OCI-LY1 (cell line): Measurements from ENCODE around the gene RPP25L.

ENCODE experiments used
- H2AFZ ChIP-seq: fragments of 200-600 bp; sonication (generic), shearing (Covaris generic); 2 replicates; pipeline ENCODE4 v1.6.0; 2014; ENCODE audit warnings: antibody characterized with exemption, mild to moderate bottlenecking, low read length
- H3F3A ChIP-seq: fragments of 200-600 bp; sonication (generic), shearing (Covaris generic); 2 replicates; pipeline ENCODE4 v1.6.0; 2014; ENCODE audit warnings: mild to moderate bottlenecking, antibody characterized with exemption, low read length, moderate library complexity; ENCODE audit not compliant: insufficient read depth
- H3K27ac ChIP-seq: fragments of 200-600 bp; sonication (generic); 2 replicates; pipeline ENCODE4 v1.5.1; 2014; ENCODE audit warnings: low read length, mixed run types, mild to moderate bottlenecking, low read depth; ENCODE audit not compliant: poor library complexity, severe bottlenecking
- H3K27me3 ChIP-seq: fragments of 200-600 bp; sonication (generic); 2 replicates; pipeline ENCODE4 v1.6.0; 2014; ENCODE audit warnings: antibody characterized with exemption, mild to moderate bottlenecking, low read length, moderate library complexity; ENCODE audit not compliant: insufficient read depth
- H3K36me3 ChIP-seq: fragments of 200-600 bp; sonication (generic); 2 replicates; pipeline ENCODE4 v1.6.1; 2014; ENCODE audit warnings: mild to moderate bottlenecking, antibody characterized with exemption, low read length, moderate library complexity, mixed read lengths; ENCODE audit not compliant: insufficient read depth
- H3K4me1 ChIP-seq: fragments of 200-600 bp; sonication (generic); 2 replicates; pipeline ENCODE4 v1.5.1; 2014; ENCODE audit warnings: mild to moderate bottlenecking, low read length, moderate library complexity; ENCODE audit not compliant: insufficient read depth, severe bottlenecking
- H3K4me2 ChIP-seq: fragments of 200-600 bp; sonication (generic), shearing (Covaris generic); 2 replicates; pipeline ENCODE4 v1.6.1; 2014; ENCODE audit warnings: low read length
- H3K4me3 ChIP-seq: fragments of 200-600 bp; sonication (generic); 2 replicates; pipeline ENCODE4 v1.5.1; 2014; ENCODE audit warnings: low read length, low read depth, mild to moderate bottlenecking, mixed read lengths; ENCODE audit not compliant: poor library complexity, severe bottlenecking
- H3K79me2 ChIP-seq: fragments of 200-600 bp; shearing (Covaris generic); 2 replicates; pipeline ENCODE4 v1.6.1; 2016; ENCODE audit warnings: mixed run types, low read length, mixed read lengths; ENCODE audit not compliant: insufficient read depth
- H3K9ac ChIP-seq: fragments of 200-600 bp; sonication (generic), shearing (Covaris generic); 2 replicates; pipeline ENCODE4 v1.6.1; 2014; ENCODE audit warnings: mild to moderate bottlenecking, low read length, mixed read lengths
- H3K9me2 ChIP-seq: fragments of 200-600 bp; sonication (generic), shearing (Covaris generic); 2 replicates; pipeline ENCODE4 v1.6.1; 2014; ENCODE audit warnings: low read depth, mild to moderate bottlenecking, low read length, mixed read lengths
- H3K9me3 ChIP-seq: fragments of 200-600 bp; shearing (Covaris generic); 2 replicates; pipeline ENCODE4 v1.6.1; 2014; ENCODE audit warnings: low read length, mixed read lengths
- H4K20me1 ChIP-seq: fragments of 200-600 bp; sonication (generic), shearing (Covaris generic); 2 replicates; pipeline ENCODE4 v1.6.0; 2016; ENCODE audit warnings: mild to moderate bottlenecking, low read length; ENCODE audit not compliant: insufficient read depth
- CTCF ChIP-seq: fragments of 200-600 bp; sonication (generic), shearing (Covaris generic); IDR thresholded peaks from 2 replicates; pipeline ENCODE4 v1.5.1; 2017; ENCODE audit warnings: mild to moderate bottlenecking, antibody characterized with exemption, low read length, moderate library complexity, mixed read lengths
- EZH2 ChIP-seq: fragments of 200-600 bp; sonication (generic), shearing (Covaris generic); IDR thresholded peaks from 2 replicates; pipeline ENCODE4 v1.8.0; 2017; ENCODE audit warnings: borderline replicate concordance, mixed run types, mild to moderate bottlenecking, antibody characterized with exemption, low read length, moderate library complexity, mixed read lengths

Gene RPP25L

GRCh38 chr9:34634551-34635248, 22.8 kb upstream of the RPP25L start:
- Histone ChIP-seq H3K27ac (no peak overlapping the region), H3K4me1 (peaks cover 24% of the 10 kb centered on the region), H3K79me2 (peaks cover 13% of the 10 kb centered on the region; the same call in 1 of the 2 replicates), H3F3A (no peaks in the 10 kb centered on the region), H3K9ac (no peak overlapping the region), H3K4me3 (no peak overlapping the region), H3K27me3 (peaks cover 5% of the 10 kb centered on the region; the same call in 1 of the 2 replicates), H3K36me3 (peaks cover 17% of the 10 kb centered on the region), H3K4me2 (no peak overlapping the region), H3K9me3 (no peaks in the 10 kb centered on the region), H4K20me1 (no peaks in the 10 kb centered on the region), H2AFZ (no peak overlapping the region), H3K9me2 (no peaks in the 10 kb centered on the region)
- no peak for TF ChIP-seq CTCF

GRCh38 chr9:34633851-34634550, 22.1 kb upstream of the RPP25L start:
- no peaks in the 10 kb centered on the region for H3K9me2 ChIP-seq
- H3K4me3 ChIP-seq: no peak overlapping the region
- peaks cover 10% of the 10 kb centered on the region; the same call in 1 of the 2 replicates for H3K27me3 ChIP-seq
- peaks cover 13% of the 10 kb centered on the region; the same call in 1 of the 2 replicates for H3K79me2 ChIP-seq
- TF ChIP-seq CTCF (peak; percentile 92), EZH2 (no peak)
- peaks cover 17% of the 10 kb centered on the region for H3K36me3 ChIP-seq
- no peak overlapping the region for H3K4me2 ChIP-seq
- H3K9me3 ChIP-seq: no peaks in the 10 kb centered on the region
- H4K20me1 ChIP-seq: no peaks in the 10 kb centered on the region
- H3K4me1 ChIP-seq: peaks cover 29% of the 10 kb centered on the region
- no peak overlapping the region for H3K27ac ChIP-seq
- no peak overlapping the region for H2AFZ ChIP-seq
- no peak overlapping the region for H3K9ac ChIP-seq
- H3F3A ChIP-seq: no peaks in the 10 kb centered on the region

GRCh38 chr9:34633166-34633565, 21.3 kb upstream of the RPP25L start:
- peaks cover 11% of the 10 kb centered on the region; the same call in 1 of the 2 replicates for H3K27me3 ChIP-seq
- no peaks in the 10 kb centered on the region for H4K20me1 ChIP-seq

More at GRCh38 chr9:34633166-34633565, 21.3 kb upstream of the RPP25L start:
- Histone ChIP-seq H3K4me3 (no peak overlapping the region), H3K4me2 (no peak overlapping the region), H3K9ac (no peak overlapping the region), H3K79me2 (peaks cover 13% of the 10 kb centered on the region; the same call in 1 of the 2 replicates), H2AFZ (no peak overlapping the region), H3K27ac (no peak overlapping the region), H3K4me1 (peaks cover 27% of the 10 kb centered on the region), H3K9me2 (no peaks in the 10 kb centered on the region), H3K36me3 (peaks cover 17% of the 10 kb centered on the region), H3F3A (no peaks in the 10 kb centered on the region), H3K9me3 (no peaks in the 10 kb centered on the region)
- TF ChIP-seq EZH2: no peak
- TF ChIP-seq CTCF: no peak
